ENCODE data around the gene ARL10. TPM values are rescaled to one million over a fixed set of nuclear protein-coding genes. Genes with fewer than 3 reads are reported as not detected.

The ARL10 gene
- total RNA-seq, 2 experiments from 2014 or later, result 15.9 to 16.7 TPM

GRCh38 chr5:176384991-176385390 is 19.7 kb downstream of the ARL10 start:
- ChIA-PET POLR2A (interaction anchor here (1.2 kb wide), 1 partner anchor 19 kb away, joined by 4 read pairs; the partner anchor contains the start of gene ARL10), CTCF (no interaction called here)

GRCh38 chr5:176386491-176386890 is 21.2 kb downstream of the ARL10 start:
- ChIA-PET CTCF (no interaction called here), POLR2A (interaction anchor here (1.2 kb wide), 1 partner anchor 25 kb away, joined by 3 read pairs; the partner anchor contains the start of gene KIAA1191)

GRCh38 chr5:176387384-176387925 is 22.2 kb downstream of the ARL10 start:
- ChIA-PET CTCF (interaction anchor here (0.7 kb wide), 1 partner anchor 59 kb away, joined by 3 read pairs; no protein-coding TSS in a partner anchor), POLR2A (interaction anchor here (1.0 to 2.4 kb wide), 3 partner anchors 26 to 156 kb away, joined by 3 to 12 read pairs (median 5); partner anchors contain the start of gene KIAA1191)

GRCh38 chr5:176388003-176388443 is 22.7 kb downstream of the ARL10 start:
- POLR2A ChIA-PET, result interaction anchor here (0.5 to 2.4 kb wide), 9 partner anchors 9 to 155 kb away, joined by 3 to 12 read pairs (median 5); partner anchors contain the start of genes KIAA1191 and RNF44

GRCh38 chr5:176388444-176389134 is 23.3 kb downstream of the ARL10 start, which contains the start of the genes HIGD2A and NOP16:
Gene HIGD2A, plus strand, starts transcription at chr5:176388751. Its CDS starts 69 bp downstream, at chr5:176388820.
Gene NOP16, minus strand, starts transcription at chr5:176388598. Its CDS starts 59 bp downstream, at chr5:176388539.
- ChIA-PET POLR2A (interaction anchor here (0.5 to 2.4 kb wide), 11 partner anchors 9 to 155 kb away, joined by 3 to 12 read pairs (median 4); partner anchors contain the start of genes KIAA1191 and RNF44), CTCF (interaction anchor here (0.8 to 1.3 kb wide), 3 partner anchors 9 to 59 kb away, joined by 3 read pairs; no protein-coding TSS in a partner anchor)

More at GRCh38 chr5:176388003-176388443, 22.7 kb downstream of the ARL10 start:
- CTCF ChIA-PET, result interaction anchor here (0.8 to 0.9 kb wide), 2 partner anchors 8 to 60 kb away, joined by 3 read pairs; no protein-coding TSS in a partner anchor

GRCh38 chr5:176389135-176390123 is 24.1 kb downstream of the ARL10 start:
- ChIA-PET CTCF (interaction anchor here (1.3 kb wide), 1 partner anchor 26 kb away, joined by 3 read pairs; no protein-coding TSS in a partner anchor), POLR2A (interaction anchor here (1.1 to 2.4 kb wide), 5 partner anchors 23 to 146 kb away, joined by 4 to 12 read pairs (median 5); partner anchors contain the start of gene KIAA1191)

GRCh38 chr5:176391479-176391878 is 26.2 kb downstream of the ARL10 start:
- CTCF ChIA-PET, result interaction anchor here (1.3 kb wide), 1 partner anchor 24 kb away, joined by 4 read pairs; the partner anchor contains the start of gene CLTB
- POLR2A ChIA-PET, result no interaction called here

GRCh38 chr5:176391999-176392398 is 26.7 kb downstream of the ARL10 start:
- POLR2A ChIA-PET, result no interaction called here
- CTCF ChIA-PET, result interaction anchor here (1.3 kb wide), 1 partner anchor 24 kb away, joined by 4 read pairs; the partner anchor contains the start of gene CLTB

GRCh38 chr5:176392526-176392925 is 27.2 kb downstream of the ARL10 start:
- POLR2A ChIA-PET, result no interaction called here
- CTCF ChIA-PET, result no interaction called here

- POLR2A ChIA-PET, result no interaction called here
- CTCF ChIA-PET, result interaction anchor here (1.2 to 1.6 kb wide), 2 partner anchors 11 to 55 kb away, joined by 3 to 4 read pairs; no protein-coding TSS in a partner anchor
Measured at GRCh38 chr5:176394096-176394495, 28.8 kb downstream of the ARL10 start.

GRCh38 chr5:176394881-176395675 is 29.8 kb downstream of the ARL10 start:
- ChIA-PET CTCF (interaction anchor here (1.6 kb wide), 1 partner anchor 54 kb away, joined by 3 read pairs; no protein-coding TSS in a partner anchor), POLR2A (no interaction called here)

- CTCF ChIA-PET, result no interaction called here
- POLR2A ChIA-PET, result no interaction called here
Measured at GRCh38 chr5:176396330-176396729, 31.0 kb downstream of the ARL10 start.

GRCh38 chr5:176397736-176398420 is 32.6 kb downstream of the ARL10 start:
- ChIA-PET POLR2A (interaction anchor here (0.6 kb wide), 1 partner anchor 10 kb away, joined by 3 read pairs; the partner anchor contains the start of gene NOP16), CTCF (interaction anchor here (0.5 kb wide), 1 partner anchor 161 kb away, joined by 3 read pairs; no protein-coding TSS in a partner anchor)

- POLR2A ChIA-PET, result no interaction called here
Measured at GRCh38 chr5:176400382-176401156, 35.3 kb downstream of the ARL10 start.

GRCh38 chr5:176401281-176402205 is 36.3 kb downstream of the ARL10 start:
- CTCF ChIA-PET, result no interaction called here
- POLR2A ChIA-PET, result no interaction called here

More at GRCh38 chr5:176400382-176401156, 35.3 kb downstream of the ARL10 start:
- CTCF ChIA-PET, result no interaction called here
